GM10248 (cell line): ENCODE measurements around the gene ASRGL1.

ENCODE experiments used
- CTCF ChIA-PET: fragments of 300-600 bp; sonication (Branson Sonifier 250); formaldehyde crosslinking; extraction: SDS; loops from one replicate; lab custom pipeline; 2021; ENCODE audit warnings: antibody characterized with exemption; lab: Yijun Ruan, JAX
- POLR2A ChIA-PET: fragments of 350-650 bp; sonication (Branson Sonifier 250); formaldehyde crosslinking; extraction: SDS; loops from one replicate; lab custom pipeline; 2020; ENCODE audit warnings: antibody characterized with exemption; lab: Yijun Ruan, JAX
- DNase-seq: peaks from one replicate; pipeline ENCODE4 v3.0.0; 2012; ENCODE audit errors: extremely low spot score
- TF ChIP-seq, protein P1 (sequence below): IDR thresholded peaks from 2 replicates; pipeline ENCODE4 v1.5.1; 2012; ENCODE audit warnings: mild to moderate bottlenecking, low read depth; ENCODE audit errors: extremely low read depth, missing control alignments, control extremely low read depth

The ASRGL1 gene

DNA sequence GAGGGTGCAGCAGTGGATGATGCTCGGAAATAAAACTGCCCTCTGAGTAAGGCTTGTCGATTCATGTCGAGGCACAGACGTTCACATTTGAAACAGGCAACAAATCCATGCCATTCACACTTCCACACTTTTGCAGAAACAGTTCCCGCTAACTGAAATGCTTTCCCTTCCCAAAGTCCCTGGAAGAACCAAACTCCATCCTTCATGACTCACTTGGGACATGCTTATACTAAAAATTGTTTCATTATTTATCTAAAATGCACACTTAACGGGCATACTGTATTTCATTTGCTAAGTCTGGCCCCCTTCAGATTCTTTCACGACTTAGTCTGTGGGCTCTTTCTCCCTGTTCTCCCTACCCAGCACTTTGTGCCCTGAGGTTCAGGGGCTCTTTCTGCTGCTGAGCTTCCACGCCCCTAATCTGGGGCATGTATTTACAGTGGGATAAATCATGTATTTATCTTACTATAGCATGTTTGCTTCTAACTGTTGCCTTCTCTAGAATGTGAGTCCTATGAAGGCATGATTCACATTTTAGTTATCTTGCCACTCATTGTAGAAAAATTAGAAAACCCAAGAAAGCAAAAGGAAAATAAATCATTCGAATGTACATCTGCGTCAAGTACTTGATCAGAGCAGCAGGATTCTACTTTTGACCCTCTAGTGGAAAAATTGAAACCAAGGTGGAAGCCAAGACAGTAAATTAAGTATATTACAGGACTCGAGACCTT is 94.1 kb downstream of the ASRGL1 start:
- ChIA-PET POLR2A (no interaction called here), CTCF (no interaction called here)

DNA sequence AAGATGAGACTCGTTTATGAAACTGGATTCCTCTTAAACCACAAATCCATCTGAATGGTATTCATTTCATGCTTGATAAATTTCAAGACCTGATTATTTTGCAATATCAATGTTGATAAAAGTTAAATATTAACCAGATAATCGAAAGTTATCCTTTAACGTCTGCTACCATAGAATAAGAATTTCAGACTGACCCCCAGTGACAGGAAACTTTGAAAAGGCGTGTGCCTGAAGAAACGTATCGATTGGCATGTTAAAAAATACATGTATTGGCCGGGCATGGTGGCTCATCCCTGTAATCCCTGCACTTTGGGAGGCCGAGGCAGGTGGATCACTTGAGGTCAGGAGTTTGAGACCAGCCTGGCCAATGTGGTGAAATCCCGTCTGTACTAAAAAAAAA is 95.4 kb downstream of the ASRGL1 start:
- ChIA-PET POLR2A (no interaction called here), CTCF (interaction anchor here (2.5 kb wide), 1 partner anchor 8 kb away, joined by 15 read pairs; no protein-coding TSS in a partner anchor)
- no peak for DNase-seq
- TF ChIP-seq, protein P1, sequence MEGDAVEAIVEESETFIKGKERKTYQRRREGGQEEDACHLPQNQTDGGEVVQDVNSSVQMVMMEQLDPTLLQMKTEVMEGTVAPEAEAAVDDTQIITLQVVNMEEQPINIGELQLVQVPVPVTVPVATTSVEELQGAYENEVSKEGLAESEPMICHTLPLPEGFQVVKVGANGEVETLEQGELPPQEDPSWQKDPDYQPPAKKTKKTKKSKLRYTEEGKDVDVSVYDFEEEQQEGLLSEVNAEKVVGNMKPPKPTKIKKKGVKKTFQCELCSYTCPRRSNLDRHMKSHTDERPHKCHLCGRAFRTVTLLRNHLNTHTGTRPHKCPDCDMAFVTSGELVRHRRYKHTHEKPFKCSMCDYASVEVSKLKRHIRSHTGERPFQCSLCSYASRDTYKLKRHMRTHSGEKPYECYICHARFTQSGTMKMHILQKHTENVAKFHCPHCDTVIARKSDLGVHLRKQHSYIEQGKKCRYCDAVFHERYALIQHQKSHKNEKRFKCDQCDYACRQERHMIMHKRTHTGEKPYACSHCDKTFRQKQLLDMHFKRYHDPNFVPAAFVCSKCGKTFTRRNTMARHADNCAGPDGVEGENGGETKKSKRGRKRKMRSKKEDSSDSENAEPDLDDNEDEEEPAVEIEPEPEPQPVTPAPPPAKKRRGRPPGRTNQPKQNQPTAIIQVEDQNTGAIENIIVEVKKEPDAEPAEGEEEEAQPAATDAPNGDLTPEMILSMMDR: no peak

More for the DNA sequence above, 94.1 kb downstream of the ASRGL1 start:
- TF ChIP-seq, protein P1: no peak
- no peak for DNase-seq

DNA sequence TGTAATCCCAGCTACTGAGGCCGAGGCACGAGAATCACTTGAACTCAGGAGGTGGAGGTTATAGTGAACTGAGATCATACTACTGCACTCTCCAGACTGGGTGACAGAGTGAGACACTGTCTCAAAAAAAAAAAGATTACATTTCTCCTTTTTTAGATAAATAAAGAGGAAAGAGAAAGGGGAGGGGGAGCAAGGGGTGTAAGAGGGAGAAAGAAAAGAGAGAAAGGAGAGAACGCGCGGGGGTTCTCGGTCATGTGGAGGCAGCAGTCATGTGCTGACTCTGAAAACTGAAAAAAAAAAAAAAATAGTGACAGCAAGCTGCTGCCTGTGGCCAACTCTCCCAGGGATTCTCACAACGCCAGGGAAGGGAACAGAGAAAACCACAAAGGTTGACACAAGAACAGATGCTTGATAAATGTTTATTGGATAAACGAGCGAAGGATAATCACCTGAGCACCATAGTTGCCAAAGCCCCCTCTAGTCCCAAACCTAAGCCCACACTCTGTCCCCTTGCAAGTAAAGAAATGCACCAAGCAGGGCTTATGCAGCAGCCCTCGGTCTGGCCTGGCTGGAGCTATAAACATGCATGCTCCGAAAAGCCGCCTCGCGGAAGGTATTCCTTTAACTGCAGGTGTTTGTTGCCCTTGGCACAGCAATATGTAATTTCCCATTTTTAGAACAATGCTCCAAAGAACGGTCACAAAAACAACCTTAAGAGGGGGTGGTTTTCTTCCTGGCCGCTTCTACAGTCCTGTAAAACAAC is 96.1 kb downstream of the ASRGL1 start:
- TF ChIP-seq, protein P1: no peak
- POLR2A ChIA-PET: no interaction called here
- CTCF ChIA-PET: interaction anchor here (1.1 to 2.5 kb wide), 3 partner anchors 9 to 127 kb away, joined by 3 to 15 read pairs (median 3); no protein-coding TSS in a partner anchor
- no peak for DNase-seq

DNA sequence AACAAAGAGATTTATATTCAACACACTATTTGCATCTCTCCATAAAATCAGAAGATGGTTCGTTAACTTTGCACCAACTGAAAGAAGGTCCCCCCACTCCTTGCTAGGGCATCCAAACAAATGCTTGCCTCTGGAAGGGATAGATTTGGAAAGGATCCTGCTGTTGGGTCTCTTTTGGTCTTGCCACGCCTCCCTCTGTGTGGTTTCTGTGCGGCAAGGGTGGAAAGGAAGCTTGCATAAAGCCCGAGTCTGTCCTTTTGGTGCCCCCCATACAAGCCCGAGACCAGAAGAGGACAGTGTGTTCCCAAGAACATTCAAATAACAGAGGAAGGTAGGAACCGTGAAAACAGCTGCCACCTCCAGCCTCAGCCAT is 96.6 kb downstream of the ASRGL1 start:
- CTCF ChIA-PET: interaction anchor here (1.1 to 2.5 kb wide), 3 partner anchors 9 to 126 kb away, joined by 3 to 15 read pairs (median 3); no protein-coding TSS in a partner anchor
- TF ChIP-seq, protein P1: no peak
- DNase-seq: no peak
- POLR2A ChIA-PET: no interaction called here

DNA sequence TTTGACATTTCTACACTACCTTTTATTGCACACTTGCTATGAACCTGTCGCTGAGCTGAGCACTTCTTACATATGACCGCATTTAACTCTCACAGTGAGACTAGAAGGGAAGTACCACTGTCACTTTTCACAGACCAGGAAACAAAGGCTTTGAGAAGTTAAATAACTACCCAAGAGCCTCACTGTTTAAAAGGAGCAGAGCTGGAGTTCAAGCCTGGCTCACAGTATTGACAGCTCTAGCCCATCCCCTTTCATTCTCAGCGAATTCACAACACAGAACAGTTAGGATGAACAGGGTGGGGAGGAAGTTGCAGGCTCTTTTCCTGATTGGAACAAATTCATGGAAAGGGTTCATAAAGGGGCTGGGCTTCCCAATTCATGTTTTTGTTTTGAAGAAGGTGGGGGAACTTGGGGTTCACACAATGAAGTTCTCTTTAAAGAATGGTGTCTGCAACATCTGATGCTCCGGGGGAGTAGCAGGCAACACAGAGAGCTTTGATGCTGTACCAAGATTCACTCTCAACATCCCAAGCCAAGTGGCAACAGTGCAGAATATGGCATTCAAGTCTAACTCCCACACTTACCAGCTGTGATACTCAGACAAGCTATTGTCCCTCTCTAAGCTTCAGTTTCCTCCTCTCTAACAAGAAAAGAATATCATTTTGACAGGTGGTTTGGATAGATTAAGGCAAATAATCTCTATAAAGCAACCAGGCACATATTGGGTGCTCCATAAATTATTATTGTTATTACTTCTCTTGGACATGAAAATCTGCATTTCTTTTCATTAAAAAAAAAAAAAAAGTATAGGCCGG is 98.8 kb downstream of the ASRGL1 start:
- ChIA-PET POLR2A (no interaction called here), CTCF (interaction anchor here (1.9 kb wide), 1 partner anchor 11 kb away, joined by 12 read pairs; no protein-coding TSS in a partner anchor)
- no peak for DNase-seq
- TF ChIP-seq, protein P1: no peak

DNA sequence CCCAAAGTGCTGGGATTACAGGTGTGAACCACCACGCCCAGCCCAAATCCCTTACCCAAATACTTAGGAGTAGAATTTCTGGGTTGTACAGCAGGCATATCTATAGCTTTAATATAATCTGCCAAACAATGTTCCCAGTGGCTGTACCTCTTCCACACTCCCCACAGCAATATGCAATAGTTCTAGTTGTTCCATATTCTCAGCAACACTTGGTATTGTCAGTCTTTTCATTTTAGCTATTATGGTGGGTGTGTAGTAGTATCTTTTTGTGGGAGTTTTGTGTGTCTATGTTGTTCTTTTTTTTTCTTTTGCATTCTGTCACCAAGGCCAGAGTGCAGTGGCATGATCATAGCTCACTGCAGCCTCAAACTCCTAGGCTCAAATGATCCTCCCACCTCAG is 100.4 kb downstream of the ASRGL1 start:
- DNase-seq: no peak
- TF ChIP-seq, protein P1: no peak
- ChIA-PET POLR2A (no interaction called here), CTCF (interaction anchor here (1.9 kb wide), 1 partner anchor 13 kb away, joined by 12 read pairs; no protein-coding TSS in a partner anchor)
